ENCODE measurements around the gene F2RL3. TPM values are rescaled to one million over a fixed set of nuclear protein-coding genes. Genes with fewer than 3 reads are reported as not detected.

The F2RL3 gene
- total RNA-seq, 4 donors from 2014 or later: 2.2 to 9.4 (median 6.3) TPM

- Histone ChIP-seq H3K4me1 (peaks cover 0 to 7% of the 10 kb centered on the region in 2 donors), H3K27me3 (peaks cover 15 to 25% (median 21%) of the 10 kb centered on the region in 3 donors), H3K4me3 (no peak overlapping the region), H3K36me3 (no peaks in the 10 kb centered on the region), H3K27ac (peak overlapping the region in 2 of 4 donors; percentile 73 to 76), H3K9me3 (no peaks in the 10 kb centered on the region)
- intact Hi-C loops (cut with DNase I; ENCODE audit: low total_unique reads) (no loop called here), in situ Hi-C loops (cut with MboI; ENCODE audit: low sequenced_read_pairs in 4 of 4) (no loop called here)
- no peak for ATAC-seq
- TF ChIP-seq POLR2A (IDR thresholded peaks at IDR 0.05): no peak
- TF ChIP-seq CTCF (IDR thresholded peaks at IDR 0.05 in 4 of 5, conservative IDR thresholded peaks at IDR 0.05 in 1 of 5): no peak
- DNase-seq: no peak
Observed at GRCh38 chr19:16898361-16899015, 9.7 kb downstream of the F2RL3 start.

GRCh38 chr19:16899566-16900075 lies 10.8 kb downstream of the F2RL3 start:
- H3K4me3 ChIP-seq: no peak overlapping the region
- H3K4me1 ChIP-seq: peaks cover 0 to 7% of the 10 kb centered on the region in 2 donors
- TF ChIP-seq POLR2A (IDR thresholded peaks at IDR 0.05) (no peak), CTCF (IDR thresholded peaks at IDR 0.05 in 4 of 5, conservative IDR thresholded peaks at IDR 0.05 in 1 of 5) (peak in 2 of 5 experiments; percentile 23 to 32)
- DNase-seq: no peak
- in situ Hi-C loops (cut with MboI; ENCODE audit: low sequenced_read_pairs in 4 of 4): no loop called here
- intact Hi-C loops (cut with DNase I; ENCODE audit: low total_unique reads): no loop called here
- no peak overlapping the region for H3K27ac ChIP-seq
- H3K27me3 ChIP-seq: peaks cover 13 to 23% (median 21%) of the 10 kb centered on the region in 3 donors
- H3K36me3 ChIP-seq: no peaks in the 10 kb centered on the region
- no peak for ATAC-seq
- H3K9me3 ChIP-seq: no peaks in the 10 kb centered on the region

- Histone ChIP-seq H3K9me3 (no peaks in the 10 kb centered on the region), H3K4me3 (no peak overlapping the region), H3K36me3 (no peaks in the 10 kb centered on the region), H3K27ac (no peak overlapping the region), H3K4me1 (no peaks in the 10 kb centered on the region), H3K27me3 (peaks cover 0 to 11% (median 3%) of the 10 kb centered on the region in 3 donors)
- TF ChIP-seq CTCF (IDR thresholded peaks at IDR 0.05 in 4 of 5, conservative IDR thresholded peaks at IDR 0.05 in 1 of 5) (no peak), POLR2A (IDR thresholded peaks at IDR 0.05) (no peak)
- ATAC-seq (no peak), DNase-seq (no peak)
- in situ Hi-C loops (cut with MboI; ENCODE audit: low sequenced_read_pairs in 4 of 4): no loop called here
- intact Hi-C loops (cut with DNase I; ENCODE audit: low total_unique reads): no loop called here
Observed at GRCh38 chr19:16901491-16902175, 12.8 kb downstream of the F2RL3 start.

GRCh38 chr19:16902545-16902944 lies 13.7 kb downstream of the F2RL3 start:
- no peaks in the 10 kb centered on the region for H3K4me1 ChIP-seq

More at GRCh38 chr19:16902545-16902944, 13.7 kb downstream of the F2RL3 start:
- ATAC-seq (no peak), DNase-seq (no peak)
- in situ Hi-C loops (cut with MboI; ENCODE audit: low sequenced_read_pairs in 4 of 4) (no loop called here), intact Hi-C loops (cut with DNase I; ENCODE audit: low total_unique reads) (no loop called here)
- Histone ChIP-seq H3K27me3 (peaks cover 0 to 4% (median 0%) of the 10 kb centered on the region in 3 donors), H3K36me3 (no peaks in the 10 kb centered on the region), H3K9me3 (no peaks in the 10 kb centered on the region), H3K4me3 (no peak overlapping the region), H3K27ac (no peak overlapping the region)
- no peak for TF ChIP-seq POLR2A (IDR thresholded peaks at IDR 0.05)
- no peak for TF ChIP-seq CTCF (IDR thresholded peaks at IDR 0.05 in 4 of 5, conservative IDR thresholded peaks at IDR 0.05 in 1 of 5)
